Suppressor macrophage (primary cell): Measurements from ENCODE around the gene TPRG1L.
"Not testable (repeated sequence)": the region's sequence is repeated elsewhere in the genome, so short reads cannot be mapped to it uniquely, and the experiment has no call there.

Experiments used
- DNase-seq, 4 experiments: peaks; one replicate each; pipeline ENCODE4 v3.0.0-alpha.2; 2020 to 2022
- total RNA-seq, 17 experiments: gene quantifications; one replicate each; lab custom pipeline; 2026; ENCODE audit warnings: mixed read lengths in 6 of 17, inconsistent platforms in 3 of 17; lab: John Stamatoyannopoulos, UW

Gene TPRG1L
- 13.1 to 59.5 (median 32.2) reads per million in 17 experiments for total RNA-seq

DNA sequence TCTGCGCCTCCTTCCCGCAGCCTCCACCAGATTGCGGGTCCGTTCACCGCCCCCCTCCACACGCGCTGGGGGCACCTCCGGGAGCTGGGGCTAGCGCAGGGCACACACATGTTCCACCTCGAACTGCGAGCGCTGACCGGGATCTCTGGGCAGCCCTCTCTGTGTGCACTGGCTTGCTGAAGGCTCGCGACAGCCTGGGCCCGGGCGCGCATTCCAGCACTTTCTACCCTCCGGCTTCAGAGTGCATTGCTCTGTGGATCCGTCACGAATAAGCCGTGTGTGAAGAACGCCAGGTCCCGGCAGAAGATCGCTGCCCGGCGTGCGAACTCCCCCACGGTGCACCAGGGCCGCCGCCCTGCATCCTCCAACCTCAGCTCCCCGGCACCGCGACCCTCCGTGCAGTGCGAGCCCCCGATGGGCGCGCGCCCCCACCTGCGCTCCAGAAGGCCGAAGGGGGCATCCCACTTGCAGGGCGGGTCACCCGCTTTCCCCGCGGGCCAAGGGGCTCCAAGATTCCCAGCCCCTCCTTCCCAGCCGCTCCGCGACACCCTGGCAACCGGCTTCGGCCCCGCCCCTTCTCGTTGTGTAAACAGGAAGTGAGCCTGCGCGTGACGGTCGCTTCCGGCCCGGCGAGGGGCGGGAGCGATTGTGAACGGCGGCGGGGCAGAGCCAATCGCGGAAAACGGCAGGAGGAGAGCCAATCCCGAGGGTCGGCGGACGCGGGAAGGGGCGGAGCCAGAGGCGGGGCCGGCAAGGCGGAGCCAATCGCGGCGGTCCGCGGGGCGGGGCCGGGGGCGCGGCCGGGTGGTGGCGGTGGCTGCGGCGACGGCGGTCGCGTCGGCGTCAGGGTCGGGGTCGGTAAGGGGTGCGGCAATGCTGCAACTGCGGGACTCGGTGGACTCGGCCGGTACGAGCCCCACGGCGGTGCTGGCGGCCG is at the start of gene TPRG1L:
TPRG1L (plus strand) TSS at position 816 of the 937 bp plus-strand sequence; CDS start at position 874, 58 bp downstream.
- DNase-seq = peak; percentile 99 to 100 (median 99)

DNA sequence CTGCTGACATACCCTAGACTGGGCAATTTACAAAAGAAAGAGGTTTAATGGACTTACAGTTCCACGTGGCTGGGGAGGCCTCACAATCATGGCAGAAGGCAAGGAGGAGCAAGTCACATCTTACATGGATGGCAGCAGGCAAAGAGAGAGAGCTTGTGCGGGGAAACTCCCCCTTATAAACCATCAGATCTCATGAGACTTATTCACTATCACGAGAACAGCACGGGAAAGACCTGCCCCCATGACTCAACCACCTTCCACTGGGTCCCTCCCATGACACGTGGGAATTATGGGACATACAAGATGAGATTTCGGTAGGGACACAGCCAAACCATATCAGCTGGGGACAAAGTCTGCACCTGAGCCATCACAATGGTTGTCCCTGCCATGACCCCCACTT is 49.3 kb upstream of the TPRG1L start:
- DNase-seq = not testable (repeated sequence)

DNA sequence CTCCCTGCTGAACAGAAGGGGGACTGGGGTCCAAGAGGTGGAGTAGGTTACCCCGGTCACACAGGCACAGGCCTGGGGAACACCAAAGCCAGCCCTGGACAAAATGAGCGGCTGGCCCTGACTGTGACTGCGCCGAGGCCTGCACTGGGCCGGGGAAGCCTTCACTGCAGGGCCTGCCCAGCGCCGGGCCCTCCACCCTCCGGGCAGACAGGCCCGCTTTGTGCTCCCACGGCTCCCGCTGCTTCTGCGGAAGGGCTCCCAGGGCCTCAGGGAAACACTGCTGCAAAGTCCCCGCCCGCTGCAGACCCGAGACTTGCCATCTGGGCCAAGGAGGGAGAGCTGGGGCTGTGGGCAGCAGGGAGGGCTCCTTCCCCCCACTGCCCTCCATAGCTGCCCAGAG is 48.8 kb upstream of the TPRG1L start:
- no peak for DNase-seq

DNA sequence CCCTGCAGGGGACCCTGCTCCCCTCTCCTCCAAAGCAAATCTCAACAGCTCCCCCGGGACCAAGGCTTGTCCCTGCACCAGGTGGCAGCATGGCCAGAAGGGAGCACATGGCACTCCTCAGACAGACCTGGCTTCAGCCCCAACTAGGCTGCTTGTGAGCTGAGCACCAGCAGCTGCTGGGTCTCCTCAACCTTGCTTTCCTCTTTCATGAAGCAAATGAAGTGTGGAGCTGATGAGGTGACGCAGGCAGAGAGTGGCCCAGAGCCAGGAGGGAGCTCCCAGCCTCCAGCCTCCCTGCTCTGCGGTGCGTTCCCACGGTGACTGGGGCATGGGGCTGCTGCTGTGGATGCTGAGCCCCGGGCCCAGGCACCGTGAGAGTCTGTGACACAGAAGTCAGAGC is 47.5 kb upstream of the TPRG1L start:
- no peak for DNase-seq

DNA sequence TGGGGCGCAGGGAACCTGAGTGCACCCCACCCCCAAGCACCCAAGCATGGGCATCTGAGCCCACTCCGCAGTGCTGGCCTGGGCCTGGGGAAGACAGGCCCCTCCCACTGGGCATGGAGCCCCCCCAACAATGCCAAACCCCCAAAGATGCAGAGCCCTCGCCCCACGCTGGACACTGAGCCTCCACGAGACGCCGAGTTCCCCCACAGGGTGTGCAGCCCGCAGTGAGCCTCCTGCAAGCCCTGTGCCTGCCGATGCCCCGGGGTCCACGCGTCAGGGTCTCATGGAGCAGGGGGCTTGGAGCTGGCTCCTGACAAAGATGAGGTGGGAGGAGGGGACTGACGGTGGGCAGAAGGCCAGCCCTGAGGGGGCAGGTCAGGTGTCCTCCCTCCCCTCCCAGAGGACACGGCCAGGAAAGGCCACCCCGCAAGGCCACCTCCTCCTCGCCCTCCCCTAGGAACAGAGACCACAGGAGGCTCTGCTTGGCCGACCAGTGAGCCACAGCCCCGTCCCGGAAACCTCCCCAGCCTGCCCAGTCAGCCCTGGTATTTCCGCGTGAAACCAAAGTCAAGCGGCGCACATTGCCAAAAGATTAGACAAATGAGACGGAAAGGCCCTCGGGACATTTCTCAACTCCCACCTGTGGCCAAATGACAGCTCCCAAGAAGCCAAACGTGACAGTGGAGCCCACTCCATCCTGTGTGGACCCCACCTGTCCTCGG is 46.9 kb upstream of the TPRG1L start:
- no peak for DNase-seq

DNA sequence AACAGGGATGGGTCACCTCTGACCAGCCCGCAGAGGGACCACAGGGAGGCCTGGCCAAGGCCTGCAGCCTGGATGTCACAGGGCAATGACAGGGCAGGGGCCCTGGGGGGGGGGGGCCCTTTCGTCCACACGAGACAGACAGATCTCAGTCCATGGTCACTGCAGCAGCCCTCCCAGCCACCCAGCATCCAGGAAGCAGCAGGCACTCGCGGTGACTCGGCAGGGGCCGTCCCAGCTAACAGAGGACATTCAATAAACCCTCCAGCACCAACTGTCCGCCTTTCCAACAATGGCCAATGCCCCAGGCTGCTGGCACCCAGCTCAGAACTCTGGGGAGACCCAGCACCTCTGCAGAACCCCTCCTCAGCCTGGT is 46.4 kb upstream of the TPRG1L start:
- no peak for DNase-seq

DNA sequence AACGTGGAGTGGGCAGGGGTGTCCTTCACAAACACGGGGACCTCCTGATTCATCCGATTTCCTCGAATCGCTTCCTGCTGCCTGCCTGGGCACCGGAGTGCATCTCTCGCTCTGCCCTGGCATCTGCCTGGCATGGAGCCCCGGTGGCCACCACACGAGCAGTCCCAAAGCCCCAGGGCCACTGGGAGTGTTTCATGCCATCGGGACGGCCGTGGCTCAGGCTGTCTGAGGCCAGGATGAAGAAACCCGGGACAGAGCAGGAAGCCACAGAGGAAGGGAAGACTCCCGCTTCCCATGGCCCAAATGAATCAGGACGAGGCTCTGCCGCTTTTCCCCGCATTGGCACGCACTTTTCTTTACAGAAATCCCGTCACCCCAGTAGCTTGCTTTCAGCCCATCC is 45.9 kb upstream of the TPRG1L start:
- no peak for DNase-seq

DNA sequence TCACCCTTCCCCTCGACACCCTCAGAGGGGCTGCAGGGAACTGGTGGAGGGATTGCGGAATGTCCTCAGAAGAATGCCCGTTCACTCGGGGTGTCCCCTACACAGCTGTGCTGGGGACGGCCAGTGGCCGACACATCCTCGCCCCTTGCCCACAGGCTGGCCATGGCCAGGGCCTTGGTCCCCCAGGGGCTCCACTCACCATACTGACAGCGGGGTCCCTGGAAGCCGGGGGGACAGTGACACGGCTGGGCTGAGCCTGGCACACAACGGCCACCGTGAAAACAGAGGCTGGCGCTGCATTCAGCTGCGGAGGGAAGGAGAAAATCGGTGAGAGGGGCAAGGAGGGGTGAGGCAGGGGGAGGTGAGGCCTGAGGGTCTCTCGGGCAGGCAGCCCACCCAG is 45.2 kb upstream of the TPRG1L start:
- DNase-seq = no peak

DNA sequence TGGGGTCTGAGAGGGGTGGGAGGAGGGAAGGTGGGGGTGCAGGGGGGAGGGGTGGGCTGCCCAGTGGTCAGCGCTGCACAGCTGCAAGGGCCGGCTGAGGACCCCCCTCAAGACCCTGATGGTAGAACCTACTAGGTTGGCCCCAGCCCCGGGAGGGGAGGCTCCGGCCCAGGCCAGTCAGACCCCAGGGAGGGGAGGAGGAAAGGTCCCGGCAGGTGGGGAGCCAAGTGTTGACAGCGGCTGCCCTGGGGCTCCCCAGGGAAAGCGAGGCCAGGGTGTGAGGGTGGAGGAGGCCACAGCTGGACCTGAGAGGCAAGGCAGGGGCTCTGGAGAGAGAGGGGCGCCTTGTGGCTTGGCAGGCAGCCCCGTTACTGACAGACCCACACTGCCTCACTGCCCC is 44.6 kb upstream of the TPRG1L start:
- DNase-seq = no peak

DNA sequence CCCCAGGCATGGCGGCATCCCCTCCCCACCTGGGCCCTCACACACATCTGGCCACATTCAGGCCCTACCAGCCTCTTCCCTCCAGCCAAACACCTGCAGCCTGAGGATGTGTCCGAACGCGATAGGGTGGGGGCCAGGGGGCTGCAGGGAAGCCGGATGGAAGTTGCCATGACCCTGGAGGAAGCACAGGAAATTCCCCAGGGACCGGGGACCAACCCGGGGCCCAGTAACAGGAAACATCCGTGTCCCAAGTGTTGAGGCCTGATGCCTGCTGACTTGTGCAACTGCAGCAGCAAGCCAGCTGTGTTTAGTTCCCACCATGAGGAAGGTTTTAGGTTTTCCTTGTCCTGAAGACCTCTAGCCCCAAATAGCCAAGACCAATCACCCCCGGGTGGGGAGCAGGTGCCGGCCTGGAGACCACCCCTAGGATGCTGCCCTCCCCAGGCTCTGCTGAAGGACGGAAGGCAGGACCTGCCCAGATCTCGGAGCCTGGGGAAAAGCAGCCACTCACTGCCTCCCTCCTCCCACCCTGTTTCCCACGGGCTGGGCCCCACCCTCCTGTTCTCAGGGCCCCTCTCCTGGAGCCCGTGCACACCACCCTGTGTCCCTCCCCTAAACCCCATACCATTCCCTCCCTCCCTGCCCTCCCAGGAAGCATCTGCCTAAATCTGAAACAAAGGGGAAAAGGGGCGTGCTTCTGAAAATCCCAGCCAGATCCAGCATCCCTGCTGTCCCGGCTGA is 43.3 kb upstream of the TPRG1L start:
- DNase-seq = no peak

DNA sequence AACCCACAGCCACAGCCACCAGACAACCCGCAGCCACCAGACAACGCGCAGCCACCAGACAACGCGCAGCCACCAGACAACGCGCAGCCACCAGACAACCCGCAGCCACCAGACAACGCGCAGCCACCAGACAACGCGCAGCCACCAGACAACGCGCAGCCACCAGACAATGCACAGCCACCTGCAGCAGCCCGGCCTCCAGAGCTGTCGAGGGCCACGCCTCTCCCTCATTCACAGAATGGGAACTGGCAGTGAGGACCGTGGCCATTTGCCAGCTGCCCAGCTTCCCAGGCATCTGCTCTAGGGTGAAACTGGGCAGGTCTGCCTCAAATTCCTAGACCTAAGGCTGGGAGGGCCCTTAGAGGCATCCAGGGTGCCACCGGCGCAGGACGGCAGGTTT is 41.1 kb upstream of the TPRG1L start:
- not testable (repeated sequence) for DNase-seq

DNA sequence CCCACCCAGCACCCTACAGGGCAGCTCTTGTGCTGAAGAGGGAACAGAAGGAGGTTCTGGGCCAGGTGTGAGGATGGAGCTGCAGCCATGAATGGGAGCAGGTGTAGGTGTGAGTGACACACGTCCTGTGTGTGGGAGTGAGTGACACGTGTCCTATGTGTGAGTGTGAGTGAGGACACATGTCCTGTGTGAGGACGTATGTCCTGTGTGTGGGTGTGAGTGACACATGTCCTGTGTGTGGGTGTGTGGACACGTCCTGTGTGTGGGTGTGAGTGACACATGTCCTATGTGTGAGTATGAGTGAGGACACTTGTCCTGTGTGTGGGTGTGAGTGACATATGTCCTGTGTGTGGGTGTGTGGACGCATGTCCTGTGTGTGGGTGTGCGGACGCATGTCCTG is 39.9 kb upstream of the TPRG1L start:
- DNase-seq = peak in 1 of 4 experiments; percentile 8

DNA sequence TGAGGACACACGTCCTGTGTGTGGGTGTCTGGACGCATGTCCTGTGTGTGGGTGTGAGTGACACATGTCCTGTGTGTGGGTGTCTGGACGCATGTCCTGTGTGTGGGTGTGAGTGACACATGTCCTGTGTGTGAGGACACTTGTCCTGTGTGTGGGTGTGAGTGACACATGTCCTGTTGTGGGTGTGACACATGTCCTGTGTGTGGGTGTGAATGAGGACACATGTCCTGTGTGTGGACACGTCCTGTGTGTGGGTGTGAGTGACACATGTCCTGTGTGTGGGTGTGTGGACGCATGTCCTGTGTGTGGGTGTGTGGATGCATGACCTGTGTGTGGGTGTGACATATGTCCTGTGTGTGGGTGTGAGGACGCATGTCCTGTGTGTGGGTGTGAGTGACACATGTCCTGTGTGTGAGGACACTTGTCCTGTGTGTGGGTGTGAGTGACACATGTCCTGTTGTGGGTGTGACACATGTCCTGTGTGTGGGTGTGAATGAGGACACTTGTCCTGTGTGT is 39.4 kb upstream of the TPRG1L start:
- not testable (repeated sequence) for DNase-seq

DNA sequence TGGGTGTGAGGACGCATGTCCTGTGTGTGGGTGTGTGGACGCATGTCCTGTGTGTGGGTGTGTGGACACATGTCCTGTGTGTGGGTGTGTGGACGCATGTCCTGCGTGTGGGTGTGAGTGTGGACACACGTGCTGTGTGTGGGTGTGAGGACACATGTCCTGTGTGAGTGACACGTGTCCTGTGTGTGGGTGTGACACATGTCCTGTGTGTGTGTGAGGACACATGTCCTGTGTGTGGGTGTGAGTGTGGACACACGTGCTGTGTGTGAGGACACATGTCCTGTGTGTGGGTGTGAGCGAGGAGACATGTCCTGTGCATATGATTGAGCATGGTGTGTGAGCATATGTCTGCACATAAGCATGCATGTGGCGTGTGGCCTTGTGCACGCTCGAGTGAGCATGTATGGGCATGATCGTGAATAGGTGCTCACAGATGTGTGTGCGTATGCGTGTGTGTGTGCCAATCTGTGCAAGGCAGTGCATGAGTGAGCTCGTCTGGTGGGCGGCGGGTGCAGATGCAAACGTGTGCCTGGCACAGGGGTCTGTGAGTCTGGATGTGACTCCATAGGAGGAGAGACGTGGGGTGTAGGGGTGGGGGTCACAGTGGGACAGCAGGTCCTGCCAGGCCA is 38.8 kb upstream of the TPRG1L start:
- peak in 1 of 4 experiments; percentile 6 for DNase-seq

DNA sequence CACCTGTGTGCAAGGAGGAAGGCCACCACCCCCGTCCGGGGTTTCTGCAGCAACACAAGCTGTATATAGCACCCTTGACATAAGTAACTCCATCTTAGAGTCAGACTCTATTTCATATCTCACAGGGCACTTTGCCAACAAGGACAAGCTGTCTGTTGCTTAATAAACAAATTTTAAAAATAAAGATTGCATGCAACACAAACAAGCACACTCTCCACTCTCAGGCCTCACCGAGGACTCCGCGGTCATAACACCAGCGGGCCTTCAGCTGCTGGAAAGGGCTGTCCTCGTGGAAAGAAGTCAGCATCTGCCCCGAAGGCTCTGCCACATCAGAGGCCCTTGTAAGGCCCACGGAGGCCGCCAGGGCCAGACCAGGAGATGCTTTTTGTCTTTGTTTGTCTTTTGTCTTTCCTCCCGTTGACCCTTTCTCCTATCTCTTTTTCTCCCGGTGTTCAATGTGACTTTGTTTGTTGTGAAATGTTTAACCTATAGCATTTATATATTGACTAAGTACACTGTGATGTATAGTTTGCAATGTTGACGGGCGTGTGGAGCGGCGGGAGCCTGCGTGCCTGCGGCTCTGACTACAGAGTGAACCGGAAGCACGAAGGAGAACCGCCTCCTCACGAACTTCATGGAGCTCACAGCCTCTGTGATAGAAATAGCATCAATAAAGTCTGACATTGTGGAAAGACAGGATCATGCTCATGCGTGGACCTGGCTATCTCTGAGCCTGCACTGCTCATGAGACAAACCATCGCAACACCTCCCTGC is 37.6 kb upstream of the TPRG1L start:
- DNase-seq = no peak

DNA sequence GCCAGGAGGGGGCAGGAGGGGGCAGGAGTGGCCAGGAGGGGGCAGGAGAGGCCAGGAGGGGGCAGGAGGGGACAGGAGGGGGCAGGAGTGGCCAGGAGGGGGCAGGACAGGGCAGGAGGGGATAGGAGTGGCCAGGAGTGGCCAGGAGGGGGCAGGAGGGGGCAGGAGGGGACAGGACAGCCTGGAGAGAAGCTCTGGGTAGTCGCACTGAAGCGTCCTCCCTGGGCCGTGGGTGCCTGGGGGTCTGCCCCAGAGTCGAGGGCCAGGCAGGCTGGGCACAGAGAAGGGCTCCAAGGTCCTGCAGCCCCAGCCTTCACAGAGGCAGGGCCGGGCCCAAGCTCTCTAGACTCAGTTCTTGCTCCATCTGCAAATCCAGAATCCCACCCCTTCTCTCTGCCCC is 36.4 kb upstream of the TPRG1L start:
- DNase-seq = no peak

DNA sequence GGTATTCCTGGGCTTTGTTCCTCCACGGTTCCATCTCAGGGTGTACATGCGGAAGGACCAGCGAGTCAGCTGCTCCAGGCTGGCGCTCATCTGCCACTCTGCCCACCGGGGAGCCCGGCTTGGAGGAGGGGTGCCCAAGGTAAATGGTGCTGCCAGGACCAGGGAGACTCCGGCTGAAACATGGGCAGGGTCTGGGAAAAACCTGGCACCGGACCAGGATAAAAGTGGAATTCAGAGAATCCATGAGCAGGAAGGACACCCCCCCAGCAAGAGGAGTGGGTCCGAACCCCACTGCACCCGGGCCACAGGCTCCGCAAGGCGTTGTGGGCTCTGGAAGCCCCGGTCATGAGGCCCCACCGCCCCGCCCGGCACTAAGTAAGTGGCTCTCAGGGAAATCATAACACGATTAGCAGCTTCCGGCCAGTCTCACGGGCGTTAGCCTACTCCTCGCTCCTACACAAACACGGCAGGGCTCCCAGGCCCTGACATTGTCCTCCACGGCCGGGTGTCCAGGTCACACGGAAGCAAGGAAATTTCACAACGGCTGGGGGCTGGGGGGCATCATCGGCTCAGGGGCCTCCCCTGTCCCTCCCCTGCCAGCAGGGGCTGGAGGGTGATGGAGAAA is 34.6 kb upstream of the TPRG1L start:
- no peak for DNase-seq

DNA sequence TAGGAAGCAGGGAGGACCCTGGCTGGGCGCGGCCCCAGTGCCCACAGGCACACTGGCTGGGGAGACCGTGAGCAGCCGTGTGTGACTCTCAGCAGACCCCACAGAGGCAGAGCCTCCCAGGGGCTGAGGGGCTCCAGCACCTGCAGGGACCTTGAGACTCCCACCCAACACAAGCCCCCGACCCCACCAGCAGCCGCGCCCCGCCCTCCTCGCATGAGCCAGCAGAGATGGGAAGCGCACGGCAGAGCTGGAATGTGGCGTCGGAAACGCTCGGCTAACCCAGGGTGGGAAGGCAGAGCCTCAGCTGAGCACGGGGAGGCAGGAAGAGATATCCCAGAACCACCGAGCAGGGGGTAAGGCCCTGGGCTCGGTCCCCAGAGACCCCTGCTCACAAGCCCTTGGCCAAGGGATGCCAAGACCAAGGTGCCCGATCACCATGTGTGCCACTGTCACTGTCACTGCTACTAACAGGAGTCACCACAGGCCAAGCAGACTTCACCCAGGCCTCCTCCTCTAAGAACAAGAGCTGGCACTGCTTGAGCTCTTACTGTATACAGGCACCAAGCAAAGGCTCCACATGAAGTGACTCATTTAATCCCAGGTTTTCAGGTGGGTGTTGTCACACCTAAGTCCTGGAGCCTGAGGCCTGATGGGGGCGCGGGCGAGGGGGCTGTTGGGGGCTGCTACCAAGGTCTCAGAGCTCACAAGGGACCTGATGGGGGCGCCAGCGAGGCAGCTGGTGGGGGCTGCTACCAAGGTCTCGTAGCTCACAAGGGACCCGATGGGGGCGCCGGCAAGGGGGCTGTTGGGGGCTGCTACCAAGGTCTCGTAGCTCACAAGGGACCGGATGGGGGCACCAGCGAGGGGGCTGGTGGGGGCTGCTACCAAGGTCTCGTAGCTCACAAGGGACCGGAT is 33.6 kb upstream of the TPRG1L start:
- no peak for DNase-seq

DNA sequence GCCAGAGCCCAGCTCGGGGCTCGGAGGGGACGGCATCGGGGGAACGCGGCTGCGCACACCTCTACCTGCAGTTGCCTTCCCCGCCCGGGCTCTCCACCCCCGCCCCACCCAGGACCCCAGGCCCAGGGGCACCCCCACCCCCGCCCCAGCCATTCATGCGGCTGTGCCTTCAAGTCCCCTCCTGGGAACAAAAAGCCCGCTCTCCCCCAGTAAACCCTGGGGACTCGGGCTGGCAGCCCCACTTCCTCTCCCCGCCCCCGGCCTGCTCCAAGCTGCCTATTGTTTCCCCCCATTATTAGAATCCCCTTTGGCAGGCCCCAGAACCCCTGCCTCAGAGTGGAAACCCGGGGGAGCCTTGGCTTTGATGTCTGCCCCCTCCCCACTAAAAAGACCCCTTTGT is 31.5 kb upstream of the TPRG1L start:
- no peak for DNase-seq

DNA sequence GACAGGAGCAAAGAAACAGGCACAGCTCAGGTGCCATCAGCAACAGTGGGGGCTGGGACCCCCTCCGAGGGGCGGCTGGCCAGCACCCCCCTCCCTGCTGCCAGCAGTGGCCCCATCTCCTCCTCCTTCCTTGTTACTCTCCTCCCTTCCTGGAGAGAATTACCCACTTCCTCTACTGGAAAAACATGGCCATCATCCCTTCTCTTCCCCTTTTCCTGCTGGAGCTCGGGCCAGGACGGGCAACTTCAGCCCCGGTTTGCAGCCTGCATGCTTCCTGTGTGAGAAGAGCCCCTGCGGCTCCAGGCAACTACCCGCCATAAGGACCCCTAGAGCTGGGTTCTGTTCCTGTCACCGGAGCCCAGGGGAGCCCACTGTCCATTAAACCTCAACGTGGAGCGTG is 31.1 kb upstream of the TPRG1L start:
- peak in 3 of 4 experiments; percentile 32 to 49 (median 37) for DNase-seq
